ENCODE results near the gene ATR.

DNA sequence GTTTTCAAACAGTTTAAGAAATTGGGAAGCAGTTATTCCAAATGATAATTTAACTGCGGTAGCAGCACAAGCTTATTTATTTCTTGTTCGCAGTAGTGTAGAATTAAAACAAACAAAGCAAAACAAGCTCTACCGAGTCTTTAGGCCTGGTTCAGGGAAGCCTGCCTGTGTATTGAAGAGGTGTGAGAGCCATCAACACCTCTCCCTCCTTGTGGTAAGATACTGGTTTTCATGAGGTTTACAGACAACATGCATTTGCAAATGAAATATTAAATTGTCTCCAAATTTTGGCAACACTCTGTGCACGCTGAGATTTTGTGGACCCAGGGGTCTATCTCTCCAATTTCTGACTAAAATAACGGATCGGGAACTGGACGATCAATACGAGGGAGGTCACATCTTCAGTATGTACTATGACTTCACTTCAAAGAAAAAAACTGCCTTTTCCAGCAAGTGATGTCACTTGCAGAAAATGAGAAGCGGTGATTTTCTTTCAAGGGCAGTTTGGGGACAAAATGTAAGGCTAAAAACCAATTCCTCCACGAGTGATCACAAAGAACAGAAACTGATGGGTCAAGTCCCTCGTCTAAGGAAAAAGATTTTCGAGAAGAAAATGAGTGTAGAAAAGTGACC, 721 bp downstream of the ATR start:
- TF ChIP-seq, protein P1, sequence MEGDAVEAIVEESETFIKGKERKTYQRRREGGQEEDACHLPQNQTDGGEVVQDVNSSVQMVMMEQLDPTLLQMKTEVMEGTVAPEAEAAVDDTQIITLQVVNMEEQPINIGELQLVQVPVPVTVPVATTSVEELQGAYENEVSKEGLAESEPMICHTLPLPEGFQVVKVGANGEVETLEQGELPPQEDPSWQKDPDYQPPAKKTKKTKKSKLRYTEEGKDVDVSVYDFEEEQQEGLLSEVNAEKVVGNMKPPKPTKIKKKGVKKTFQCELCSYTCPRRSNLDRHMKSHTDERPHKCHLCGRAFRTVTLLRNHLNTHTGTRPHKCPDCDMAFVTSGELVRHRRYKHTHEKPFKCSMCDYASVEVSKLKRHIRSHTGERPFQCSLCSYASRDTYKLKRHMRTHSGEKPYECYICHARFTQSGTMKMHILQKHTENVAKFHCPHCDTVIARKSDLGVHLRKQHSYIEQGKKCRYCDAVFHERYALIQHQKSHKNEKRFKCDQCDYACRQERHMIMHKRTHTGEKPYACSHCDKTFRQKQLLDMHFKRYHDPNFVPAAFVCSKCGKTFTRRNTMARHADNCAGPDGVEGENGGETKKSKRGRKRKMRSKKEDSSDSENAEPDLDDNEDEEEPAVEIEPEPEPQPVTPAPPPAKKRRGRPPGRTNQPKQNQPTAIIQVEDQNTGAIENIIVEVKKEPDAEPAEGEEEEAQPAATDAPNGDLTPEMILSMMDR (IDR thresholded peaks at IDR 0.05), result no peak
- no peak for TF ChIP-seq POLR2A (IDR thresholded peaks at IDR 0.05)

All from body of pancreas (tissue), 4 donors.